HT-29 (cell line): ENCODE results near the gene PHKG1. TPM values are rescaled to one million over a fixed set of nuclear protein-coding genes. Genes with fewer than 3 reads are reported as not detected.
"Not testable (repeated sequence)": the region's sequence is repeated elsewhere in the genome, so short reads cannot be mapped to it uniquely, and the experiment has no call there.

Source experiments
- DNase-seq: peaks from one replicate; pipeline ENCODE4 v3.0.0-alpha.2; 2015; ENCODE audit warnings: low spot score
- total RNA-seq: library from RNA; depleted of rRNA; stranded (reverse); fragments of >200 nt; shearing (Covaris generic); gene quantifications from 2 replicates; pipeline ENCODE4 v1.2.3, GENCODE V29; 2014; rRNA removed

PHKG1 gene
- total RNA-seq, result 1.5 and 1.7 TPM in 2 replicates

DNA sequence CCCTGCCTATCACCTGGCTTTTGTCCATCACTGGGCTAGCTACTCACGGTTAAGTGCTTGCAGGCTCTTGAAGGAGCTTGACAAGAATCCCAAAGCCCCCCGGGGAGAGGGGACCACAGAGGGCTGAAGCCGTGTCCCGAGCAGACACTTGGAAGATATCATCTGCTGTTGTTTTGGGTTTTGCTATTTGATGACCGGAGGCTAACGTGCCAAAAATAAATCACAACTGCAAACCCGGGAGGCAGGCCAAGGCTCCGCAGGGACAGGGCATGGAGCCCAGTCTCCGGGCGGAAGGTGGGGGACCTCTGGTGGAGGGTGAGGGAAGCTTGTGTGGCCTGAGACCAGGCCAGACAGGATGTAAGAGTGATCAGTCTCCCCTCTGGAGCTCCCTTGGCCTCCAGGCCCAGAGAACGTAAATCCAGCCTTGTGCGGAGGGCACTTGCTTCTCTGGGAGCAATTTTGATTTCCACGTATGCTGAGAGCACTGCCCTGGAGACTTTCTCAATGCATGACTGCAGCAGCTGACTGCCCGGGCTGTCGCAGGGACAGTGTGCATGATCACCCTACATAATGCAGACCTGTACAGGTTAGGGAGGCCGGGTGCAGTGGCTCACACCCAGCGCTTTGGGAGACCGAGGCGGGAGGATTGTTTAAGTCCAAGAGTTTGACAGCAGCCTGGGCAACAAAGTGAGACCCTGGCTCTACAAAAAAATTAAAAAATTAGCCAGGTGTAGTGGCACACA, at the start of gene PHKG1:
Gene PHKG1 (minus strand): TSS at position 164 of the 743 bp plus-strand sequence. CDS start 4,011 bp downstream, outside the sequence.
- DNase-seq, result peak; percentile 38

- not testable (repeated sequence) for DNase-seq
Observed at GRCh38 chr7:56131062-56131461, 38.3 kb upstream of the PHKG1 start.

DNA sequence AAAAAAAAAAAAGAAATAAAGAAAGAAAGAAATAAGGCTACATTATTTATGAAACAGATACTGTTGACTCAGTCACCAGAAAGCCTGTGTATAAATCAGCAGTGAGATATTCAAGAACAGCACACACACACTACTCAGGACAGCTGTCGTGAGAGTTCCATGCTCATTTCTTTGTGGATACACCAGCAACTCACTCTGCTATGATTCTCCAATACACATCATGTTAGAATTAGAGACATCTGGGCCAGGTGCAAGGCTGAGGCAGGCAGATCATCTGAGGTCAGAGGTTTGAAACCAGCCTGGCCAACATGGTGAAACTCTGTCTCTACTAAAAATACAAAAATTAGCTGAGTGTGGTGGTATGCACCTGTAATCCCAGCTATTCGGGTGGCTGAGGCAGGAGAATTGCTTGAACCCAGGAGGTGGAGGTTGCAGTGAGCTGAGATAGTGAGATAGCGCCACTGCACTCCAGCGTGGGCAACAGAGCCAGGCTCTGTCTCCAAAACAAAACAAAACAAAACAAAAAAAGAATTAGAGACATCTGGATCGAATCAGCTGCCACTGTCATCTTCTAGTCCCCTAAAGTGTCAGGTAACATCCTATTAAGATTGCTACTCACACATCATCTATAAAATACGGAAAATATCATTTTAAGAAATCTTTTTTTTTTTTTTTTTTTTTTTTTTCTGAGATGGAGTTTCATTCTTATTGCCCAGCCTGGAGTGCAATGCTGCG, 34.7 kb upstream of the PHKG1 start:
- no peak for DNase-seq

- DNase-seq, result no peak
Observed at GRCh38 chr7:56125831-56126230, 33.1 kb upstream of the PHKG1 start.

DNA sequence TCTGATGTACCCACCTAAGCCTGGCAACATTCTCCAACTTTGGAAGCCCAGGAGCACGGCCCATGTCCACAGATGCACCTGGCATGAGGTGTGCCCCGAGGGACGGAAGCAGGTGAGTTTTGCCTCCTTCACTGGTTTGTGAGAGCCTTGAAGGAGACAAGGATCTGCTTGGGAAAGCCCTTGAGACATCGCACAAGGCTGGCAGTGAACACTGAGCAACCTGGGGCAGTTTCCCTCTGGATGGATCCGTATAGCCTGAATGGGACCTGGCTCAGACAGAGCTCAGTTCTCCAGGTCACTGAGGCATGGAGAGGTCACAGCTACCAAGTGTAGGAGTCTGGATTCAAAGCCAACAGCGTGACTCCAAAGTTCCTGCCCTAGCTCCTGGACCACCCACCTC, 32.2 kb upstream of the PHKG1 start:
- no peak for DNase-seq

GRCh38 chr7:56121440-56121839, 28.7 kb upstream of the PHKG1 start:
- DNase-seq, result no peak

- DNase-seq, result no peak
Observed at GRCh38 chr7:56115852-56116538, 23.2 kb upstream of the PHKG1 start, which contains the start of gene NUPR2. Gene NUPR2, minus strand, starts transcription at chr7:56116417. Its CDS starts 103 bp downstream, at chr7:56116314.

DNA sequence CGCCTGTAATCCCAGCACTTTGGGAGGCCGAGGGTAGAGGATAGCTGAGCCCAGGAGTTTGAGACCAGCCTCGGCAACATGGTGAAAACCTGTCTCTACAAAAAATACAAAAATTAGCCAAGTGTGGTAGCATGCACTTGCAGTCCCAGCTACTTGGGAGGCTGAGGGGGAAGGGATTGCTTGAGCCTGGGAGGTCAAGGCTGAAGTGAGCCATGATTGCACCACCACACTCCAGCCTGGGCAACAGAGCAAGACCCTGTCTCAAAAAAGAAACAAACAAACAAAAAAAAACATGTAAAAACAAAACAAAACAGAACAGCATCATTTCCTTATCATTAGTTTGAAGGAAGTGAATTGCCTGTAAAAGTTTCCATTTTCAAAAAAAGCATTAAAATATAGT, 19.5 kb upstream of the PHKG1 start:
- DNase-seq, result not testable (repeated sequence)

- DNase-seq, result no peak
Observed at GRCh38 chr7:56110611-56111010, 17.9 kb upstream of the PHKG1 start.

DNA sequence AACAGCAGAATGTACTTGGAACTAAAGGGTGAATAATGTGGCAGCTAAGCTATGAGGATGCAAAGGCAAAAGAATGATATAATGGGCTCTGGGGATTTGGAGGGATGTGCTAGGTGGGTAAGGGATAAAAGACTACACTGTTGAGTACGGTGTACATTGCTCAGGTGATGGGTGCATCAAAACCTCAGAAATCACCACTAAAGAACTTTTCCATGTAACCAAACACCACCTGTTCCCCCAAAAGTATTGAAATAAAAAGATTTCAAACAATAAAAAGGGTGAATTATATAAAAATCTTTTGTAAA, 15.2 kb upstream of the PHKG1 start:
- DNase-seq, result no peak

DNA sequence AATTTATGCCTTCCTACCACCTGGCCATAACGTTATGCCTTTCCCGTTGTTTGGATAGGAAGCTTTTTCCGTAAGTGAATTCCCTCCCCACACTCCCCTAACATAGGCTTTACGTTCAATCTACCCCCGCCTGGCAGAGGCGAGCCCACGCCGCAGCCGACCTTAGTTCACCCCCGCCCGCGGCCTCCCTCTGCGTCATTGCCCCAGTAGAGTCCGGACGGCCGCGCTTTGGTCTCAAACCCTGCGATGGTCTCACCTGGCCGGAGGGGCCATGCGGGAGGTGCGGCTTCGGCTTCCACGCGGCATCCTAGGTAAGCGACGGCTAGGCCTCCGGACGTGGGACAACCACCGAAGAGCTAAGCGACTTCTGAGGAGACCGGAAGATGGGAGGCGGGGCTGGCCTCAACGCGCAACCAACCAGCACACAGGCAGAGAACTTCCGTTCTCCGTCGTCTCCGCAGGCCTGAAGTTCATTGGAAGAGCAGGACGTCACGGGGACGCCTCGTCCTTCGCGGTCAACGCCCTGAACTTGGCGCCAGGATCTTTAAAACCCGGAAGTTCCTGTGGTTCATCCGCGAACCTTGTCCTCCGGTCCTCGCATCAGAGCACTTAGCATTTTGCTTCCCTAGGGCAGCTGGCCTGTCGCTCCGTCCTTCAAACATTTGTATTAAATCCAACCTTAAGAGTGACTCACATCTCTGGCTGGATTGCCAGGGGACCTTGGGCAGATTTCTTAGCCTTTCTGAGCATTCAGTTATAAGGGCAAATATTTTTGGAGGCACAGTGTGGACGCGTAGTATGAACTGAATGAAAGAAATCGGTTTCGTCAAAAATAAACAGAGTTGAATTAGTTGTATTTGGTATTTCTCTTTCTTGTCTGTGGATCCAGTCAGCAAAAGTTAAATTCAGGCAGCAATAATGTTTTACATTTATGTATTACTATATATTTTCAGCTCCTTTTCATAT, 13.6 kb upstream of the PHKG1 start, which contains the start of gene CHCHD2:
Gene CHCHD2 (minus strand): TSS at position 369 of the 966 bp plus-strand sequence. CDS start 63 bp downstream, at position 306.
- peak; percentile 99 for DNase-seq

DNA sequence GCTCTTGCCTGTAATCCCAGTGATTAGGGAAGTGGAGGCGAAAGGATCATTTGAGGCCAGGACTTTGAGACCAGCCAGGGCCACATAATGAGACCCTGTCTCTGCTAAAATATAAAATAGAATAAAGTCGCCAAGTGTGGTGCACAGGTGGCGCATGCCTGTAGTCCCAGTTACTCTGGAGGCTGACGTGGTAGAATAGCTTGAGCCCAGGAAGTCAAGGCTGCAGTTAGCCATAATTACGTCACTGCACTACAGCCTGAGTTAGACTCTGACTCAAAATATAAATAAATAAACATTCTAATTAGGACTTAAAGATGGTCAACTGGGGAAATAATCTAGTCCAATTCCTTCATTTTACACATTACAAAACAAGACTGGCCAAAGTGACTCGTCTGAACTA, 12.8 kb upstream of the PHKG1 start:
- DNase-seq, result peak; percentile 69

DNA sequence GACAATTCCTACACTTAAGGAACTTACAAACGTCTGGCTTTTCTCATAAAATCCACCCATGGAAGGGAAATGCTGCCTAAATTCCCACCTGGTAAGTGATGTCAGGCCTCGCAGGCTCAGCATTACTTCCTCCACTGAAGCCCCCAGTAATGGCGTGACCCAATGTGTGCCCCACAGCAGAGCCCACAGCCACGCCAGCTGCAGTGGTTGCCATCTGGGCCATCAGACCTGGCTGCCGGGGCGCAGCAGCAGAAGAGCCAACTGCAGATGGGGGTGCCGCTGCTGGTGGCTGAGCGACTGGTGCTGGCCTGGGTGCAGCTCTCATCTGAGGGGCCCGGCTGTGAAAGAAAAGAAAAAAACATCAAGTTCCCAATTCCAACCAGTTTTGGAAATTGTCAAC, 11.4 kb upstream of the PHKG1 start:
- not testable (repeated sequence) for DNase-seq

DNA sequence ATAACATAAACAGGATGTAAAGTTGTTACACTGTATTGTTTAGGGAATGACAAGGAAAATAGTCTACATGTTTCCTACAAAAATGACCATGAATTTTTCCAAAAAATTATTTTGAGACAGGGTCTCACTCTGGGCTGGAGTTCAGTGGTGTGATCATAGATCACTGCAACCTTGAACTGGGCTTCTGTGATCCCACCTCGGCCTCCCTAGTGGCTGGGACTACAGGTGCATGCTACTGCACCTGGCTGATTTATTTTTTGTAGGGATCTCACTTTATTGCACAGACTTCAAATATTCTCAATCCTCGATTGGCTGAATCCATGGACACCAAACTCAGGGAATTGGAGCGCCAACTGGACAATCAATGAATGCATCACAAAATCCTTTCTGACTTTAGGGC, 6.9 kb upstream of the PHKG1 start:
- DNase-seq, result no peak

DNA sequence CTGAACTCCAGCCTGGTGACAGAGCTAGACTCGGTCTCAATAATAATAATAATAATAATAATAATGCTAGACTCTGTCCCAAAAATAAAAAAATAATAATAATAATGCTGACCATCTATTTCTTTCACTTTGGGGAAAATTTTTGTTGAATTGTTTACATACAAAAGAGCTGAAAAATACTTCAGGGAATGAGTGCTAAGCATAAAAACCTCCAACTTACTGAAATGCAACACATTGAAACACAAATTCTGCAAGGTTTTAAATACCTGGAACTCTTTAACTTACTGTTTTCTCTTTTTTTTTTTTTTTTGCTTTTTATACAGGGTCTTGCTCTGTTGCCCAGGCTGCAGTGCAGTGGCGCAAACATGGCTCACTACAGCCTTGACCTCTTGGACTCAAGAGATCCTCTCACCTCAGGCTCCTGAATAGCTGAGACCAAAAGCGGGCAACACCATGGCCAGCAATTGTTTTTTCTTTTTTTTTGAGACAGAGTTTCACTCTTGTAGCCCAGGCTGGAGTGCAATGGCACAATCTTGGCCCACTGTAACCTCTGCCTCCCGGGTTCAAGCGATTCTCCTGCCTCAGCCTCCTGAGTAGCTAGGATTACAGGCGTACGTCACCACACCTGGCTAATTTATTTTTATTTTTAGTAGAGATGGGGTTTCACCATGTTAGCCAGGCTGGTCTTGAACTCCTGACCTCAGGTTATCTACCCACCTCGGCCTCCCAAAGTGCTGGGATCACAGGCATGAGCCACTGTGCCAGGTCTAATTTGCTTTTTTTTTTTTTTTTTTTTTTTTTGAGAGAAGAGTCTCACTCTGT, 5.6 kb upstream of the PHKG1 start:
- DNase-seq, result not testable (repeated sequence)

DNA sequence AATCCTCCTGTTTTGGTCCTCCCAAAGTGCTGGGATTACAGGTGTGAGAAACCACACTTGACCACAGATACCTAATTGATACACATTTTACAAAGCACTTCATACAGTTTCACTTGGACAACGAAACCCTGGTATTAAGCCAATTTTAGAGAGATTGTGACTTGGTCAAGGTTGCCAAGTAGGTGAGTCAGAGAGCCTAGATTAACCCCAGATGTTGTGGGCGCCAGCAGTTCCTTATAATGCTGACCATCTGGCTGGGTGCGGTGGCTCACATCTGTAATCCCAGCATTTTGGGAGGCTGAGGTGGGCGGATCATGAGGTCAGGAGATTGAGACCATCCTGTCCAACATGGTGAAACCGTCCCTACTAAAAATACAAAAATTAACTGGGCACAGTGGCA, 4.9 kb upstream of the PHKG1 start:
- no peak for DNase-seq

GRCh38 chr7:56092388-56092787, 364 bp downstream of the PHKG1 start:
- not testable (repeated sequence) for DNase-seq

DNA sequence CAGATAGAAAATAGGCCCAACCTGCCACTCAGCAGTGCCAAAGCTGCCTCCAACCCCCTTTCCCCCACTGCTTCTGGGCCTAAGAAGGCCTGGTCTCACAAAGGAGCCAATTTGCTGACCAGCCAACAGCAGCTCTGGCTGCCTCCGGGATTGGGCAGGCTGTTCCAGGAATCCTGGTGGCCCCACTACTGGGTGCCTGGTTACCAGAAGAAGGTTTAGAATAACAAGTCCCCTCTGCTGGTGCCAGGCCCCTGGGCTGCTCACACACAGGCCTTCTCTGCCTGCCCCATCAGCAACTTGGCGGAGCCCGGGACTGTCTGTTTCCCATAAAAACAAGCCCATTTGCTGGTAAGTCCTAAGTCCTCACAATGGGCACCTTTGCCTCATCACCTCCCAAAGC, 1.2 kb downstream of the PHKG1 start:
- no peak for DNase-seq

DNA sequence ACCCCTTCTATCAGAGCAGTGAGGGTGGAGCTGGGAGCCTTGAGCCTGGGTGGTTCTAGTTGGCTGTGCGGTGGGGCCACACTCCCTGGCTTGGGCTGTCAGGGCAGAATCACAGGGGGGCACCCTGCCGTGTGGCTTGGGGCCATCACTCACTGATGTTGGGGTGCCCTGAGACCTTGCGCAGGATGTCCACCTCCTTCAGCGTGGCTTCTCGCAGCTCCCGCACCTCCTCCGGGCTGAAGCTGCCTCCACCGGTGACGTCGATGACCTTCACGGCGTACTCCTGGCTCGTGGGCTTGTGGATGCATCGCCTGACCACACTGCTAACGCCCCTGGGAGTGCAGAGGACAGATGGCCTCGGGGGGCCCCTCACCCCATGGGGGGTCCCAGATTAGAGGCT, 5.3 kb downstream of the PHKG1 start:
- DNase-seq, result no peak

- DNase-seq, result no peak
Observed at GRCh38 chr7:56086761-56087160, 6.0 kb downstream of the PHKG1 start.
